Myocyte (in vitro differentiated cells): ENCODE results near the gene HDDC3. TPM values are rescaled to one million over a fixed set of nuclear protein-coding genes. Genes with fewer than 3 reads are reported as not detected.
A peak's percentile ranks its signal among the peaks of the same experiment; 100 is the strongest.

Experiments
- DNase-seq: peaks from one replicate; pipeline ENCODE4 v3.0.0-alpha.2; 2012; ENCODE audit warnings: low read depth
- polyA plus RNA-seq: library from polyadenylated mRNA; unstranded; fragments of >200 nt; gene quantifications from one replicate; pipeline ENCODE4 v1.2.1, GENCODE V29; 2012; ENCODE audit warnings: missing spikeins
- total RNA-seq: library from RNA; depleted of rRNA; stranded (reverse); fragments of >200 nt; gene quantifications from 2 replicates; pipeline ENCODE4 v1.2.3, GENCODE V29; 2014

HDDC3 gene
- total RNA-seq, result 8.9 and 11.5 TPM in 2 replicates
- 14.4 TPM for polyA plus RNA-seq

- DNase-seq, result peak; percentile 92
Measured at GRCh38 chr15:90931828-90932659, at the start of gene HDDC3. Gene HDDC3, minus strand, starts transcription at chr15:90932549. Its CDS starts 9 bp downstream, at chr15:90932540.

- no peak for DNase-seq
Measured at GRCh38 chr15:90982135-90982534, 49.8 kb upstream of the HDDC3 start.

DNA sequence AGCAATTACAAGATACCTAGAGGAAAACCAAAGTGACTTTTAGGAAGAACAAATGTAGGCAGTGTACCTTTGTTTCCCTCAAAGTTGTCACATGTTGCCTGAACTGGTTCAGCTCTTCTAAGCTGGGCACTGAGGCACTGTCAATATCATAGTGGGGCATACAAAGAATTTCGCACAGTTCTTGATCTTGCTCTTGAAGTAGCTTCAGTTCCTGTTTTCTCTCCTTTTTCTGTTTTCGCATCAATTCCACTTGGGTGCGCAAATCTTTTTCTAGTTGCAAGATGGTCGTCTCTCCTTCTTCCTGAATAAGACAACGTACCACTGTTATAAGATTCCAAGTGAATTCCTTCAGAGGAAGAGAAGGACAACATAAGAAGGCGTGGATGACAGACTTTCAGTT, 49.3 kb upstream of the HDDC3 start:
- no peak for DNase-seq

DNA sequence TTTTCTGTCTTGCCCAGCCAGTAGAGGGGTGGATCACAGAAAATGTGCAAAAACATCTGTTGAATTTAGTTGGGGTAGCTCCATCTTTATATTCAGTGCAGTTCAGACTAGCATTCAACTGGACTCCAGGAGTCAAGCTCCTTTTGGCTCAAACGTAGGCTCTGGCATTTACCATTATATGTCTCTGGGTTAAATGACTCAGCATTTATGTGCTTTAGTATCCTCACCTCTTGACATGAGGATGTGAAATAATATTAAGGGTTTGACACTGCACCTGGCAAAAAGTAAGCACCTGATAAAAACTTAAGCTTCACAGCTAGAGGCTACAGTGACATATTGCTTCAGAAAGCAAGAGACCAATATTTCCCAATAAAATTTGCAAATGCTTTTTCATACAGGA, 47.2 kb upstream of the HDDC3 start:
- no peak for DNase-seq

- DNase-seq, result no peak
Measured at GRCh38 chr15:90974216-90974615, 41.9 kb upstream of the HDDC3 start.

- no peak for DNase-seq
Measured at GRCh38 chr15:90972133-90972532, 39.8 kb upstream of the HDDC3 start.

DNA sequence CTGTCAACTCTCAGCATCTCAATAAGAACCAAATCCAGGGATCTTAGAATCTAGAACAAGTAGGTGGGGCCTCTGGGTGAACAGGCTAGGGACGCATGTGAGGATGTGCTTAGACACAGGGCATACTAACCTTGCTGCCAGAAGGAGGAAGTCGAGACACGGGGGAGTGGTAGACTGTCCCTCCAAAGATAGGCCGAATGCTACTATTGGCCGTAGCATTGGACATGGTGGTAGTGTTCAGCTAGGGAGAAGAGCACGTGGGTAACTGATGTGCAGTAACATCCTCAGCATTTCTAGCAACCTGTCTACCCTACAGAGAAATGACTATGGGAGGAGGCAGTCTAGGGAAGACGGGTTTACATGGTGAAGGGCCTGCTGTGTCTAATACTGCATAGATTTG, 37.9 kb upstream of the HDDC3 start:
- no peak for DNase-seq

DNA sequence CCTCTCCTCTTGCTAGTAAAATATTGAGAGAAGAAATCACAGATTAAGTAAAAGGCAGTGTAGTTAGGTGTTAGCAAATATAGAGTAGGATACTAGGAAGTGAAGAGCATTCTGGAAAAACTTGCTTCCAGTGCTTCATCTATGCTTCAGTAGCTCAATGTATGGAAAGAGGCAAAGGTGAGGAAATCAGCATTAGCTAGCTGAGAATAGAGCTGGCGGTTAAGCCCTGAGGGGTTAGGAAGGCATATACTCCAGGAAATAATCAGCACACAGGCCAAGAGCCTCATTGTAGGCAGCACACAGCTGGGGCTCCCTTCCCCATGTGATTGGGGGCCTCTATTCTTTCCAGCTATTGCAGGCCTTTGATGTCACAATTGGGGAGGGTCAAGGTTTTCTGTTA, 36.1 kb upstream of the HDDC3 start:
- DNase-seq, result no peak

DNA sequence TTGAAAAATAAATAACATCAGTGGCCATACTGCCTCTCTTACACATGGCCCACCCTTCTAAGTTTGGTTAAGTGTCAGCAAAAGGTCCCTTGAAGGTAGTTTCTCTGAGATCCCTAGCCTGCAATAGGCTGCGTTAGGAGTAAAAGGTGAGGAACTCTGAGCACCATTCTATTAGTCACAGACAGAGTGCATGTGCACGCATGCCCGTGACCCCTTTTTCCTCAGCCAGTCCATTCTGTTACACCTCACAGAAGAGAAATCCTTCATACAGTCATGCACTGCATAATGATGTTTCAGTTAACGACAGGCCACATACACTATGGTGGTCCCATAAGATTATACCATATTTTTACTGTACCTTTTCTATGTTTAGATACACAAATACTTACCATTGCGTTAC, 34.9 kb upstream of the HDDC3 start:
- no peak for DNase-seq

DNA sequence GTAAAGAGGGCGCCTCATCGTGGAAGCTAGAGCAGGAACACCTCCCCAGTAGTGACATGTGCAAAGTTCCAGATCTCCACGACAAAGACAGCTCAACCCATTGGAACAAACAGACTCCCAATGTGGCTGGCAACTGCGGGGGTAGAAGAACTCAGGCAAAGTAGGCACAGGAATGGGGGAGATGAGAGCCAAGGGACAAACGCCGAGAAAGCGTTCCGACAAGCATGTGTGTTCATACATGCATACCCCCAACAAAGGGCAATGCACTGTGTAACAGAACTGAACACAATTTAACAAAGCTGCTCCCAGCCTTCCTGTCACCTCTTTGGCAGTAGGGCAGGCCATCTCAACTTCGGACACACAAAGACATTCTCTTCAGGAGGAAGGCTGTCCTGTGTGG, 33.9 kb upstream of the HDDC3 start:
- DNase-seq, result no peak

DNA sequence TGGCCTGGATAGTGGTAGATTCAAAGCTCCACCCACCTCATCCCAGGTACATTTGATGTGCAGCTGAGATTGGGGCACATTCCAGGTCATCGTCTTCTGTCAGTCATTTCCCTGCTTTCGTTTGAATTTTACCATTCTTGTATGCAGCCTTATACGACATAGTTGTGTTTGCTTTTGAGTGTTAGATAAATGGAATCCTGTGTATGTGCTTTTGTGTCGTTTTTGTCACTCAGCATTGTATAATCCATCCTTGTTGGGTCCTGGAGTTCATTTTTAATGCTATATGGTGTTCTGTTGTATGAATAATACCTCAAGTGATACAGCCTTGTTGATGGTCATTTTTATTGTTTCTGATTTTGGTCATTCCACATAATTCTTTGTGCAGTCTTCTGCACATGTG, 29.7 kb upstream of the HDDC3 start:
- DNase-seq, result no peak

DNA sequence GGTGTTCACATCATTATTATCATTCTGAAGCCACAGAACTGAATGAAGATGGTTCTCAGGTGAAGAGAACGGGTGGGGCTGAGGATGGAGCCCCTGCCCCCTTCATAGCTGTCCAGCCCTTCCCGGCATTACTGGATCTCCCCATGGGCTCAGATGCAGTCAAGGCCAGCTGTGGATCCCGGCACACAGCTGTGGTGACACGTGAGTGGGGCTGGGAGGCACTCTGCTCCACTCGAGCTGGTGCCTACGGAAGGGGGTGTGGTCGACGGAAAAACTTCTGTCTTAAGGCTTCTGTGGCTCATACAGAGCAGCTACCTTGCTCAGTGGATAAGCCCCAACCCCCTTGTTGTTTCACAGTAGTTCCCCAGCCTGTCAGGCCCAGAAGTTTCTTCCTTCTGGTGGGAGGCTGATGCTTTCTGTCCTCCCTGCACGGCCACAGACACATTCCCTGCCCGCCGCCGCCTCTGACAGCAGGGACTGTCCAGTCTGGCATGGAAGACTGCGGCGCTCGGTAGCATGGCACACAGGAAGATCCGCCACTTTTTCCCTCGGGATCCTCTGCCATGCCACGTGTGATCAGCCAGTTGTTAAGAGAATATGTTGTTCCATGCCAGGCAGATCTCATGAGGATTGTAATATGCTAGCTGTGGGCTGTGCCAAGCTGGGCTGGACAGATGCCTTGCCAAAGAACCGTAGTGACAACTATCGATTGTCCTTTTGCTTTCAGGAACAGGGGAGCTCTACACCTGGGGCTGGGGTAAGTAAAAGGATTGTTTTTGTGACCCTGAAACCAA, 28.1 kb upstream of the HDDC3 start:
- peak; percentile 37 for DNase-seq

DNA sequence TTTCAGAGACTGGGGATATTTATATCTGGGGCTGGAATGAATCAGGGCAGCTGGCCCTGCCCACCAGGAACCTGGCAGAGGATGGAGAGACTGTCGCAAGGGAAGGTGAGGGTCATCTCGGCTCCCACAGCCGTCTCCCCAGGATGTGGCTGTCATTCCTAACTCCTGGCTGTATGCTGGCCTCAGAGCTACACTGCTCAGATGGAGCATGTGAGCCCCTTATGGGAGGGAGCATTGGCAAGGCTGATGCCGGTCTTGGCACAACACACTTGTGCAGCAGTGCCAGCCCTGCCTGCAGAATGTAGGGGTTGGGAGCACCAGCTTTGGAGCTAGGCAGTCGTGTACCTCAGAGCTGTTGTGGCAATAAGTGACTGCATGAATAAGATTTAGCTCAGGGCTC, 27.5 kb upstream of the HDDC3 start:
- peak; percentile 52 for DNase-seq

DNA sequence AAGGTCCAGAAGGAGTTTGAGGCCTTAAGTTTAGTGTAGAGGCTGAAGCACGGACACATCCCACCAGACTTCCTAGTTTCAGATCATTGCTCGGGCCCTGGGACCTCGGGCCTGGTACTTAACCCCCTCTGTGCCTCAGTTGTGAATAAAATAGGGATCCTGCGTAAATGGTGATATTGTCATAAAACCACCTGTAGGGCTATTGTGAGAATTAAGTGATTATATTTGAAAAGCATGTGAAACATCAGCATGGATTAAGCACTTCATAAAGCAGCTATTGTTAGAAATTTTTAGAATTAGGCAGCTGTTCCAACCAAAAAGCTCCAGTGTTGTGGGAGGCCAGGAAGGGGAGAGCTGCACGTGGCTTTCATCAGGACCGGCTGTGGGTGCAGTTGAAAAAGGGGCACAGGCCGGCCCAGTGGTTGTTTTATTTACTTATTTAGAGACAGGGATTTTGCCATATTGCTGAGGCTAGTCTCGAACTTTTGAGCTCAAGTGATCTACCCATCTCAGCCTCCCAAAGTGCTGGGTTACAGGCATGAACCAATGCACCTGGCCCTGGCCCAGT, 26.8 kb upstream of the HDDC3 start:
- no peak for DNase-seq

GRCh38 chr15:90957791-90958190, 25.4 kb upstream of the HDDC3 start:
- no peak for DNase-seq

- no peak for DNase-seq
Measured at GRCh38 chr15:90957031-90957790, 24.9 kb upstream of the HDDC3 start.

GRCh38 chr15:90956274-90957030, 24.1 kb upstream of the HDDC3 start:
- DNase-seq, result peak; percentile 81

DNA sequence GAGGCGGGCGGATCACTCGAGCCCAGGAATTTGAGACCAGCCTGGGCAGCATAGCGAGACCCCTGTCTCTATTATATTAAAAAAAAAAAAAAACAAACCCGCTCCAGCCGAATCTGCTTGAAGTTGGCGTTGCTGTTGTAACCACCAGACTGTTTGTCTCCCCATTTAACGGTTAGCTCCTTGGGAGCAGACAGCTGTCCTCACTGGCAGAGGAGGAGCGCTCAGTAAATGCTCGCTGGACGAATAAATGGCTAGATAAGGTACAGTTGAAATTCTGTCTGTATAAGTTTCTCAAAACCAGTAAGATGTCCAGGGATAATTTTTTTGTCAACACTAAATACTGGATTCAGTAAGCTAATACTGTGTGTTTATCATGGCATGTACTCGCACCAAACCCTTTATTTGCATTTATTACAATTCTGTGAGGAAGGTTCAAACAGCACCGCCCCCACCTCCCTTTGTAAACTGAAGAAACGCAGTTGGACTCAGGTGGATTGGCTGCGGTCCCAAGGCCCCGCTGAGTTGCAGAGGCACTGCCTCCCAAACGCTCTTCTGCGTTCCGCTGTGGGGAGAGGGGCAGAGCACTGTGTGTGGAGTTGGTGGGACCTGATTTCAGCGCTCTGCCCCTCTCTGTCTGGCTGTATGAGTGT, 23.4 kb upstream of the HDDC3 start:
- DNase-seq, result no peak

GRCh38 chr15:90954712-90955623, 22.6 kb upstream of the HDDC3 start, which contains the start of gene RCCD1:
Gene RCCD1, plus strand, starts transcription at chr15:90954884. Its CDS starts 1,851 bp downstream, at chr15:90956735.
- peak; percentile 97 for DNase-seq
